ENCODE results near the gene CAPRIN1. TPM values are rescaled to one million over a fixed set of nuclear protein-coding genes. Genes with fewer than 3 reads are reported as not detected.
A peak's percentile ranks its signal among the peaks of the same experiment; 100 is the strongest.
"Not testable (repeated sequence)": the region's sequence is repeated elsewhere in the genome, so short reads cannot be mapped to it uniquely, and the experiment has no call there.

The CAPRIN1 gene
- total and polyA plus RNA-seq, 2 of the 8 experiments (the other 6 are each of a cell fraction or from before 2014, with no cell fraction given), result 221 to 317 TPM

GRCh38 chr11:34065505-34066203 lies 14.1 kb downstream of the CAPRIN1 start (continued):
- peak in 1 of 2 experiments; percentile 39; a peak in 1 of 4 replicates for TF ChIP-seq RAD21 (IDR thresholded peaks at IDR 0.05 in 1 of 2, conservative IDR thresholded peaks at IDR 0.05 in 1 of 2; ENCODE audit: low read depth in 2 of 2, low read length in 2 of 2)
- TF ChIP-seq PHF8 (conservative IDR thresholded peaks at IDR 0.05; ENCODE audit: low read depth, low read length), result no peak
- no peak for TF ChIP-seq CBX8 (IDR thresholded peaks at IDR 0.05; ENCODE audit: borderline replicate concordance, low read depth, low read length)
- TF ChIP-seq NANOG (IDR thresholded peaks at IDR 0.05; ENCODE audit: insufficient read depth, low read depth, low read length, poor library complexity, severe bottlenecking), result no peak
- TF ChIP-seq GTF2F1 (IDR thresholded peaks at IDR 0.05; ENCODE audit: borderline replicate concordance, low read depth, low read length), result no peak

GRCh38 chr11:34066766-34067165 lies 15.2 kb downstream of the CAPRIN1 start:
- WGBS, 2 experiments (ENCODE audit: extremely low coverage in 1 of 2, insufficient coverage in 1 of 2, insufficient read length in 1 of 2, insufficient replicate concordance in 2 of 2, low coverage in 1 of 2, low lambda C conversion rate in 2 of 2, missing lambda C conversion rate in 1 of 2), result 91% methylated on average over 7 of the region's 8 CpGs; no CpG with 5 or more reads in 1 of the 2 experiments
- not testable (repeated sequence) for H4K8ac ChIP-seq (ENCODE audit: extremely low read depth, insufficient read depth, low read length); H2BK120ac ChIP-seq (replicated peaks; ENCODE audit: low read depth, low read length); H3K14ac ChIP-seq (ENCODE audit: insufficient read length); H3K23me2 ChIP-seq (ENCODE audit: low read depth, low read length); H2BK20ac ChIP-seq (ENCODE audit: low read length); H3K27me3 ChIP-seq (replicated peaks in 1 of 4; ENCODE audit: control insufficient read depth in 3 of 4, extremely low read depth in 1 of 4, insufficient read depth in 3 of 4, low read length in 3 of 4); H3K4me3 ChIP-seq (ENCODE audit: extremely low read depth in 1 of 4, insufficient read depth in 2 of 4, low read depth in 3 of 4, low read length in 4 of 4); H2BK15ac ChIP-seq (ENCODE audit: low read length); H4K5ac ChIP-seq (ENCODE audit: insufficient read length, low read depth, low read length); H2BK12ac ChIP-seq (ENCODE audit: low read depth, low read length); H2AK5ac ChIP-seq (ENCODE audit: low read depth, low read length); H3K27ac ChIP-seq (ENCODE audit: low read depth, low read length); DNase-seq (ENCODE audit: low read depth in 1 of 2, low spot score in 2 of 2); H3K4me1 ChIP-seq (replicated peaks in 1 of 4; ENCODE audit: control insufficient read depth in 3 of 4, insufficient read depth in 4 of 4, low read length in 3 of 4); H3K18ac ChIP-seq (ENCODE audit: extremely low read depth, low read length); H3K9me3 ChIP-seq (ENCODE audit: insufficient read depth in 2 of 2, low read depth in 1 of 2, low read length in 1 of 2); FAIRE-seq; H3K79me1 ChIP-seq (ENCODE audit: low read depth, low read length); H2AFZ ChIP-seq (ENCODE audit: low read length); H3K56ac ChIP-seq (replicated peaks; ENCODE audit: insufficient read length, low read depth, low read length); H4K91ac ChIP-seq (replicated peaks; ENCODE audit: insufficient read length, low read length); H3K4me2 ChIP-seq (ENCODE audit: insufficient read depth in 1 of 2, low read depth in 2 of 2, low read length in 2 of 2); H3K4ac ChIP-seq (replicated peaks; ENCODE audit: insufficient read length, low read depth, low read length); H3K23ac ChIP-seq (ENCODE audit: insufficient read length); H2BK5ac ChIP-seq (ENCODE audit: low read depth, low read length); H3K9ac ChIP-seq (replicated peaks in 1 of 4; ENCODE audit: extremely low read depth in 1 of 4, low read depth in 3 of 4, low read length in 3 of 4)
- peaks cover 66 to 98% of the 10 kb centered on the region in 2 experiments for H3K79me2 ChIP-seq (ENCODE audit: control insufficient read depth in 1 of 2, insufficient read depth in 2 of 2, low read length in 2 of 2)
- H3K36me3 ChIP-seq (ENCODE audit: control insufficient read depth in 2 of 4, insufficient read depth in 4 of 4, low read length in 3 of 4), result peaks cover 3 to 30% (median 9%) of the 10 kb centered on the region in 4 experiments; a peak in 7 of 8 replicates
- POLR2A ChIA-PET (ENCODE audit: partially characterized antibody), result interaction anchor here (0.6 to 16.5 kb wide), 3 partner anchors 11 to 76 kb away, joined by 4 to 176 read pairs (median 45); partner anchors contain the start of gene CAPRIN1
- peaks cover 26 to 43% of the 10 kb centered on the region in 2 experiments for H4K20me1 ChIP-seq (replicated peaks in 1 of 2; ENCODE audit: control insufficient read depth in 1 of 2, insufficient read depth in 2 of 2, low read length in 2 of 2)
- CTCF ChIA-PET (ENCODE audit: partially characterized antibody), result interaction anchor here (0.6 to 2.6 kb wide), 12 partner anchors 9 to 81 kb away, joined by 3 to 12 read pairs (median 4); no protein-coding TSS in a partner anchor
